NCI-H446 treated with DMSO at 0.1 percent for 48 hours (cell line): Measurements from ENCODE around the gene ZNF827.
A peak's percentile ranks its signal among the peaks of the same experiment; 100 is the strongest.

Experiments used
- DNase-seq: peaks from one replicate; lab custom pipeline; 2025; lab: John Stamatoyannopoulos, UW

Gene ZNF827

GRCh38 chr4:145890689-145891088 is 47.9 kb downstream of the ZNF827 start:
- DNase-seq, result no peak

- no peak for DNase-seq
These were observed 50.2 kb downstream of the ZNF827 start for GRCh38 chr4:145888393-145888792.

GRCh38 chr4:145887241-145887991 is 51.2 kb downstream of the ZNF827 start:
- peak; percentile 12 for DNase-seq

- no peak for DNase-seq
These were observed 51.8 kb downstream of the ZNF827 start for GRCh38 chr4:145886871-145887240.

GRCh38 chr4:145885666-145886065 is 53.0 kb downstream of the ZNF827 start:
- no peak for DNase-seq

- DNase-seq, result no peak
These were observed 53.8 kb downstream of the ZNF827 start for GRCh38 chr4:145884775-145885174.

GRCh38 chr4:145883101-145883694 is 55.4 kb downstream of the ZNF827 start:
- DNase-seq, result no peak

GRCh38 chr4:145882604-145883003 is 56.0 kb downstream of the ZNF827 start:
- DNase-seq, result no peak

- DNase-seq, result no peak
These were observed 56.6 kb downstream of the ZNF827 start for GRCh38 chr4:145881989-145882388.

GRCh38 chr4:145881576-145881975 is 57.0 kb downstream of the ZNF827 start:
- no peak for DNase-seq

- DNase-seq, result no peak
These were observed 58.2 kb downstream of the ZNF827 start for GRCh38 chr4:145880355-145880960.

GRCh38 chr4:145879598-145879997 is 59.0 kb downstream of the ZNF827 start:
- DNase-seq, result no peak

- peak; percentile 39 for DNase-seq
These were observed 59.9 kb downstream of the ZNF827 start for GRCh38 chr4:145878501-145879435.

GRCh38 chr4:145876531-145877180 is 62.0 kb downstream of the ZNF827 start:
- DNase-seq, result no peak

- no peak for DNase-seq
These were observed 64.7 kb downstream of the ZNF827 start for GRCh38 chr4:145873901-145874300.

- no peak for DNase-seq
These were observed 67.4 kb downstream of the ZNF827 start for GRCh38 chr4:145871209-145871608.

GRCh38 chr4:145870155-145871020 is 68.2 kb downstream of the ZNF827 start:
- DNase-seq, result no peak

GRCh38 chr4:145868637-145869409 is 69.8 kb downstream of the ZNF827 start:
- DNase-seq, result no peak

- no peak for DNase-seq
These were observed 71.2 kb downstream of the ZNF827 start for GRCh38 chr4:145867406-145867805.

GRCh38 chr4:145866991-145867390 is 71.6 kb downstream of the ZNF827 start:
- no peak for DNase-seq
